Measurements from ENCODE around the gene DNAJC22. TPM values are rescaled to one million over a fixed set of nuclear protein-coding genes. Genes with fewer than 3 reads are reported as not detected.

The DNAJC22 gene
- total and polyA plus RNA-seq, 2 of the 13 experiments (the other 11 are each of a cell fraction or from before 2014, with no cell fraction given): 25.2 to 31.7 TPM

DNA sequence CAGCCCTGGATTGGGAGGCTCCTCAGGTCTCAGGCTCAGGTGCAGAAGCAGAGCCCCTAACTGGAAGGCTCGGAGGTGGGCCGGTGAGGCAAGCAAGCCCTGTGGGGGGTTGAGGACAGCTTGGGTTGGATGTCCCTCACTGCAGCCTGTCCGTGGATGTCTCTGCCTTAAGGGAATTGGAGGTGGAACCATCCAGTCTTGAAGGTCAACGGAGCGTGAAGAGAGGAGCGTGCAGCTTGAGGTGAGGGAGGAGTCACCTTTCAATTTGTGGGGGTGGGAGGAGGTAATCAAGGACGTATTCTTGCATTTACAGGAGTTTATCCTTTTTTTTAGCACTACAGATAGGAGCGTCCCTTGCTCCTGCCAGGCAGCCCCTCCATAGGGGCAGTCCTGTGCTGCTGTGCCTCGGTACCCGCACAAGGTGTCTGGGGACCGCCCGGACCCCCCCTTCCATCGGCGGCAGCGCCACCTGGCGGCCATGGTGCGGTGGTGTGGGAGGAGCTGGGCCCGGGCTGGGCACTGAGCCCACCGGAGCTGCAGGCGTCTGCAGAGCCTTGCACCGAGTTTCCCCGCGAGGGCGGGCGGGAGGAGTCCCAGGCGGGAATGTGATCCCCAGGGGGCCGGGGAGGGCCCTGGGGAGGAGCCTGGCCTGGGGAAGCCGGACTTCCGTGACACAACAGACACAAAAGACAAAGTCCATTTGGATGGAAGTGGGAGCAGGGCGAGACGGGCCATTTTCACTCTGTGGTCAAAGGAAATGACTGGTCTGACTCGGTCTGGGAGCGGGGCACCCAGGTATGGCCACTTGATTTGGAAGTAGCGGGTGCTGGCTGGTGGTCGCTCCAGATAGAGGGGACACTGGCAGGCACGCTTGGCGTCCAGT is 864 bp downstream of the DNAJC22 start (continued):
- TF ChIP-seq, protein P1, sequence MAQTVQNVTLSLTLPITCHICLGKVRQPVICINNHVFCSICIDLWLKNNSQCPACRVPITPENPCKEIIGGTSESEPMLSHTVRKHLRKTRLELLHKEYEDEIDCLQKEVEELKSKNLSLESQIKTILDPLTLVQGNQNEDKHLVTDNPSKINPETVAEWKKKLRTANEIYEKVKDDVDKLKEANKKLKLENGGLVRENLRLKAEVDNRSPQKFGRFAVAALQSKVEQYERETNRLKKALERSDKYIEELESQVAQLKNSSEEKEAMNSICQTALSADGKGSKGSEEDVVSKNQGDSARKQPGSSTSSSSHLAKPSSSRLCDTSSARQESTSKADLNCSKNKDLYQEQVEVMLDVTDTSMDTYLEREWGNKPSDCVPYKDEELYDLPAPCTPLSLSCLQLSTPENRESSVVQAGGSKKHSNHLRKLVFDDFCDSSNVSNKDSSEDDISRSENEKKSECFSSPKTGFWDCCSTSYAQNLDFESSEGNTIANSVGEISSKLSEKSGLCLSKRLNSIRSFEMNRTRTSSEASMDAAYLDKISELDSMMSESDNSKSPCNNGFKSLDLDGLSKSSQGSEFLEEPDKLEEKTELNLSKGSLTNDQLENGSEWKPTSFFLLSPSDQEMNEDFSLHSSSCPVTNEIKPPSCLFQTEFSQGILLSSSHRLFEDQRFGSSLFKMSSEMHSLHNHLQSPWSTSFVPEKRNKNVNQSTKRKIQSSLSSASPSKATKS (CRISPR knock-in tag; IDR thresholded peaks at IDR 0.05): no peak
- TF ChIP-seq ZNF180 (CRISPR knock-in tag; IDR thresholded peaks at IDR 0.05; ENCODE audit: borderline replicate concordance, low read depth): no peak
- peak; percentile 21; the same call in 1 of the 2 replicates for TF ChIP-seq GABPA (IDR thresholded peaks at IDR 0.05; ENCODE audit: low read depth, low read length)
- peak; percentile 75 for TF ChIP-seq GABPA (CRISPR knock-in tag; IDR thresholded peaks at IDR 0.05; ENCODE audit: low read depth)
- TF ChIP-seq MAFG (CRISPR knock-in tag; IDR thresholded peaks at IDR 0.05): no peak
- TF ChIP-seq ZNF598 (CRISPR knock-in tag; IDR thresholded peaks at IDR 0.05; ENCODE audit: borderline replicate concordance): no peak
- TF ChIP-seq HMGA1 (CRISPR knock-in tag; conservative IDR thresholded peaks at IDR 0.05): no peak
- TF ChIP-seq MTA3 (CRISPR knock-in tag; IDR thresholded peaks at IDR 0.05): no peak
- TF ChIP-seq ZNF670 (CRISPR knock-in tag; IDR thresholded peaks at IDR 0.05; ENCODE audit: borderline replicate concordance): peak; percentile 98
- TF ChIP-seq ZNF674 (CRISPR knock-in tag; IDR thresholded peaks at IDR 0.05; ENCODE audit: low read depth): no peak
- peak; percentile 97 for TF ChIP-seq REPIN1 (CRISPR knock-in tag; IDR thresholded peaks at IDR 0.05; ENCODE audit: borderline replicate concordance, low read depth)
- TF ChIP-seq, protein P2, sequence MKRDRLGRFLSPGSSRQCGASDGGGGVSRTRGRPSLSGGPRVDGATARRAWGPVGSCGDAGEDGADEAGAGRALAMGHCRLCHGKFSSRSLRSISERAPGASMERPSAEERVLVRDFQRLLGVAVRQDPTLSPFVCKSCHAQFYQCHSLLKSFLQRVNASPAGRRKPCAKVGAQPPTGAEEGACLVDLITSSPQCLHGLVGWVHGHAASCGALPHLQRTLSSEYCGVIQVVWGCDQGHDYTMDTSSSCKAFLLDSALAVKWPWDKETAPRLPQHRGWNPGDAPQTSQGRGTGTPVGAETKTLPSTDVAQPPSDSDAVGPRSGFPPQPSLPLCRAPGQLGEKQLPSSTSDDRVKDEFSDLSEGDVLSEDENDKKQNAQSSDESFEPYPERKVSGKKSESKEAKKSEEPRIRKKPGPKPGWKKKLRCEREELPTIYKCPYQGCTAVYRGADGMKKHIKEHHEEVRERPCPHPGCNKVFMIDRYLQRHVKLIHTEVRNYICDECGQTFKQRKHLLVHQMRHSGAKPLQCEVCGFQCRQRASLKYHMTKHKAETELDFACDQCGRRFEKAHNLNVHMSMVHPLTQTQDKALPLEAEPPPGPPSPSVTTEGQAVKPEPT (CRISPR knock-in tag; IDR thresholded peaks at IDR 0.05; ENCODE audit: low read depth): peak; percentile 75; the same call in 1 of the 2 replicates
- no peak for TF ChIP-seq SETDB1 (CRISPR knock-in tag; IDR thresholded peaks at IDR 0.05; ENCODE audit: borderline replicate concordance)
- peak; percentile 66; the same call in 1 of the 2 replicates for TF ChIP-seq NFKBIZ (CRISPR knock-in tag; IDR thresholded peaks at IDR 0.05)
- TF ChIP-seq FOXK1 (CRISPR knock-in tag; IDR thresholded peaks at IDR 0.05; ENCODE audit: borderline replicate concordance, low read depth): 0 out of 2 replicates have a peak, but pooled peaks have one; percentile 24
- TF ChIP-seq, protein P3, sequence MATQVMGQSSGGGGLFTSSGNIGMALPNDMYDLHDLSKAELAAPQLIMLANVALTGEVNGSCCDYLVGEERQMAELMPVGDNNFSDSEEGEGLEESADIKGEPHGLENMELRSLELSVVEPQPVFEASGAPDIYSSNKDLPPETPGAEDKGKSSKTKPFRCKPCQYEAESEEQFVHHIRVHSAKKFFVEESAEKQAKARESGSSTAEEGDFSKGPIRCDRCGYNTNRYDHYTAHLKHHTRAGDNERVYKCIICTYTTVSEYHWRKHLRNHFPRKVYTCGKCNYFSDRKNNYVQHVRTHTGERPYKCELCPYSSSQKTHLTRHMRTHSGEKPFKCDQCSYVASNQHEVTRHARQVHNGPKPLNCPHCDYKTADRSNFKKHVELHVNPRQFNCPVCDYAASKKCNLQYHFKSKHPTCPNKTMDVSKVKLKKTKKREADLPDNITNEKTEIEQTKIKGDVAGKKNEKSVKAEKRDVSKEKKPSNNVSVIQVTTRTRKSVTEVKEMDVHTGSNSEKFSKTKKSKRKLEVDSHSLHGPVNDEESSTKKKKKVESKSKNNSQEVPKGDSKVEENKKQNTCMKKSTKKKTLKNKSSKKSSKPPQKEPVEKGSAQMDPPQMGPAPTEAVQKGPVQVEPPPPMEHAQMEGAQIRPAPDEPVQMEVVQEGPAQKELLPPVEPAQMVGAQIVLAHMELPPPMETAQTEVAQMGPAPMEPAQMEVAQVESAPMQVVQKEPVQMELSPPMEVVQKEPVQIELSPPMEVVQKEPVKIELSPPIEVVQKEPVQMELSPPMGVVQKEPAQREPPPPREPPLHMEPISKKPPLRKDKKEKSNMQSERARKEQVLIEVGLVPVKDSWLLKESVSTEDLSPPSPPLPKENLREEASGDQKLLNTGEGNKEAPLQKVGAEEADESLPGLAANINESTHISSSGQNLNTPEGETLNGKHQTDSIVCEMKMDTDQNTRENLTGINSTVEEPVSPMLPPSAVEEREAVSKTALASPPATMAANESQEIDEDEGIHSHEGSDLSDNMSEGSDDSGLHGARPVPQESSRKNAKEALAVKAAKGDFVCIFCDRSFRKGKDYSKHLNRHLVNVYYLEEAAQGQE (IDR thresholded peaks at IDR 0.05; ENCODE audit: borderline replicate concordance in 1 of 2, low read depth in 1 of 2, low read length in 2 of 2): peak in 1 of 2 experiments; percentile 77; a peak in 2 of 4 replicates
- TF ChIP-seq, protein P4, sequence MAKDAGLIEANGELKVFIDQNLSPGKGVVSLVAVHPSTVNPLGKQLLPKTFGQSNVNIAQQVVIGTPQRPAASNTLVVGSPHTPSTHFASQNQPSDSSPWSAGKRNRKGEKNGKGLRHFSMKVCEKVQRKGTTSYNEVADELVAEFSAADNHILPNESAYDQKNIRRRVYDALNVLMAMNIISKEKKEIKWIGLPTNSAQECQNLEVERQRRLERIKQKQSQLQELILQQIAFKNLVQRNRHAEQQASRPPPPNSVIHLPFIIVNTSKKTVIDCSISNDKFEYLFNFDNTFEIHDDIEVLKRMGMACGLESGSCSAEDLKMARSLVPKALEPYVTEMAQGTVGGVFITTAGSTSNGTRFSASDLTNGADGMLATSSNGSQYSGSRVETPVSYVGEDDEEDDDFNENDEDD (CRISPR knock-in tag; IDR thresholded peaks at IDR 0.05; ENCODE audit: borderline replicate concordance): peak; percentile 91; the same call in 1 of the 2 replicates
